CD4-positive, CD25-positive, alpha-beta regulatory T cell (primary cell): ENCODE results near the gene DNAH9. TPM values are rescaled to one million over a fixed set of nuclear protein-coding genes. Genes with fewer than 3 reads are reported as not detected.

Experiments
- ATAC-seq, 2 donors: fragments of 150-1000 bp; cut with Tn5 transposase; one replicate each; pipeline ENCODE4 v1.10.0; 2021; ENCODE audit warnings: low read depth in 2 of 2, moderate number of reproducible peaks in 2 of 2, moderate library complexity in 1 of 2
- DNase-seq, 3 donors: peaks; one replicate each; pipeline versions ENCODE4 v3.0.0 to v3.0.0-alpha.2; 2012 to 2022; ENCODE audit warnings: mixed read lengths in 1 of 3
- H3K27ac ChIP-seq: one replicate; pipeline ENCODE4 v1.7.0; 2013; ENCODE audit warnings: mild to moderate bottlenecking, low read length; ENCODE audit not compliant: insufficient read depth, poor library complexity, severe bottlenecking
- H3K27me3 ChIP-seq: one replicate; pipeline ENCODE4 v1.7.0; 2013; ENCODE audit warnings: low read length; ENCODE audit not compliant: control insufficient read depth, insufficient read depth
- H3K36me3 ChIP-seq: one replicate; pipeline ENCODE4 v1.7.0; 2013; ENCODE audit warnings: mild to moderate bottlenecking, low read length, moderate library complexity; ENCODE audit not compliant: control insufficient read depth, insufficient read depth
- H3K4me1 ChIP-seq: 2 replicates; pipeline ENCODE4 v1.7.0; 2013; ENCODE audit warnings: mild to moderate bottlenecking, low read length; ENCODE audit not compliant: insufficient read depth, control insufficient read depth, poor library complexity, severe bottlenecking
- H3K4me3 ChIP-seq: one replicate; pipeline ENCODE4 v1.7.0; 2013; ENCODE audit warnings: low read depth, mild to moderate bottlenecking, low read length, moderate library complexity
- H3K9me3 ChIP-seq, 2 experiments: 1 replicate in 1 of 2; 2 replicates in 1 of 2; pipeline ENCODE4 v1.7.0; 2013; ENCODE audit warnings: low read length in 2 of 2, mild to moderate bottlenecking in 1 of 2, moderate library complexity in 1 of 2; ENCODE audit not compliant: control insufficient read depth in 2 of 2
- H3K27ac Mint-ChIP-seq, 3 donors: one replicate each; pipeline ENCODE4 v1.8.0; 2020 to 2022; ENCODE audit warnings: mild to moderate bottlenecking in 3 of 3, mixed read lengths in 3 of 3, moderate library complexity in 2 of 3
- H3K27me3 Mint-ChIP-seq: one replicate; pipeline ENCODE4 v1.8.0; 2022; ENCODE audit warnings: mild to moderate bottlenecking, mixed read lengths
- H3K36me3 Mint-ChIP-seq: one replicate; pipeline ENCODE4 v1.8.0; 2020; ENCODE audit warnings: mixed read lengths
- H3K4me1 Mint-ChIP-seq, 4 donors: one replicate each; pipeline ENCODE4 v1.8.0; 2020 to 2022; ENCODE audit warnings: mixed read lengths in 4 of 4, mild to moderate bottlenecking in 1 of 4
- H3K4me3 Mint-ChIP-seq, 4 donors: one replicate each; pipeline ENCODE4 v1.8.0; 2020 to 2022; ENCODE audit warnings: mild to moderate bottlenecking in 4 of 4, mixed read lengths in 4 of 4, moderate library complexity in 3 of 4
- H3K9me3 Mint-ChIP-seq, 7 donors: one replicate each; pipeline ENCODE4 v1.8.0; 2020 to 2022; ENCODE audit warnings: mixed read lengths in 7 of 7, mild to moderate bottlenecking in 3 of 7, moderate library complexity in 2 of 7
- polyA plus RNA-seq, 4 donors: library from polyadenylated mRNA; unstranded; fragments of 300-500 nt; fragmentation: Illumina TruSeq; gene quantifications; one replicate each; pipeline ENCODE4 v1.2.3, GENCODE V29; 2021
- total RNA-seq: library from RNA; stranded (reverse); gene quantifications from one replicate; pipeline ENCODE4 v1.2.3, GENCODE V29; 2022

Gene DNAH9
- total and polyA plus RNA-seq, 5 donors from 2014 or later: not detected

GRCh38 chr17:11990363-11990983 lies 392.2 kb downstream of the DNAH9 start:
- Histone ChIP-seq H3K4me1 (peaks cover 6% of the 10 kb centered on the region), H3K27me3 (no peaks in the 10 kb centered on the region), H3K27ac (no peak overlapping the region), H3K4me3 (no peak overlapping the region), H3K36me3 (peaks cover 32% of the 10 kb centered on the region), H3K9me3 (no peaks in the 10 kb centered on the region)
- DNase-seq (no peak), ATAC-seq (no peak)
- H3K27ac Mint-ChIP-seq: peak overlapping the region in 1 of 3 donors; percentile 54
- H3K4me1 Mint-ChIP-seq: peaks cover 30 to 55% (median 39%) of the 10 kb centered on the region in 4 donors
- peaks cover 45% of the 10 kb centered on the region for H3K36me3 Mint-ChIP-seq
- no peaks in the 10 kb centered on the region for H3K9me3 Mint-ChIP-seq
- H3K27me3 Mint-ChIP-seq: no peaks in the 10 kb centered on the region
- peak overlapping the region in 1 of 4 donors; percentile 2 for H3K4me3 Mint-ChIP-seq

DNA sequence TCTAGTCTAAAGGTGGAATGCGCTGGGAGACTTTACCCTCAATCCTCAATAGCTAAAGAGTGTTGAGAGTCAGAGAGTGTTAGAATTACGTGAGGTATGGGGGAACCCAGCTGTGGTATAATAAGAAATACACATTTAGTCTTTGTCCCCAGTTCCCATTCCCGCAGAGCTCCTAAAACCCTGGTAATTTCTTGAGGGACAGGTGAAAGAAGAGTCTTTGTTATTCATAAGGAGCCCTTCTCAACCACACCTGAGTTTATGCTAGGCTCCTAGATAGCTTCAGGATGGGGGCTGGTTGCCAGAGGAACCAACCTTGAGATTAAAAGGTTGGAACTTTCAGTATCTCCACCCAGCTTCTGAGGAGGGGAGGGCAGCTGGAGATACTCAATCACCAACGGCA lies 393.2 kb downstream of the DNAH9 start:
- Mint-ChIP-seq H3K4me1 (peaks cover 30 to 59% (median 43%) of the 10 kb centered on the region in 4 donors), H3K27me3 (no peaks in the 10 kb centered on the region)

DNA sequence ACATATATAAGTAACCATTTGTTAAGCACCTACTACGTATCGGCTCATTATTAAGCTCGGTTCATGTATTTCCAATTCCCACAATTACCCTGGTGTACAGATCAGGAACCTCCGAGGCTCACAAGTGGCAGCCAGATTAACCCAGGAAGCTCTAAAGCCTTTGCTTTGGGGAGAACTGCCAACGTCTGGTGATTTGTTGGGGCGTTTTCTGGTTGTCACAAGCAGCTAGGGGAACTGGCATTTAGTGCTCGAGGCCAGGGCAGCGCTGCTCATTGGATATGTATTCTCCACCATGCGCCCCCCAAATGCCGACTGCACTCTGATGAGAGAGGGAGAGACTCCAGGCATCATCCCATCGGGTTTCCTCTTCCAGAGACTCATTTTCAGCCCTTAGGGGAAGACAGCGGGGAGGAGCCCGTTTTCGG lies 398.5 kb downstream of the DNAH9 start:
- Histone ChIP-seq H3K27me3 (no peaks in the 10 kb centered on the region), H3K9me3 (no peaks in the 10 kb centered on the region), H3K27ac (peak overlapping the region; percentile 92), H3K36me3 (peaks cover 4% of the 10 kb centered on the region), H3K4me3 (peak overlapping the region; percentile 90), H3K4me1 (peaks cover 8% of the 10 kb centered on the region)
- Mint-ChIP-seq H3K27ac (peak overlapping the region; percentile 85 to 96 (median 93)), H3K9me3 (no peaks in the 10 kb centered on the region), H3K36me3 (peaks cover 8% of the 10 kb centered on the region), H3K4me3 (peak overlapping the region; percentile 92 to 98 (median 94)), H3K27me3 (peaks cover 5% of the 10 kb centered on the region), H3K4me1 (peaks cover 10 to 40% (median 16%) of the 10 kb centered on the region in 4 donors)
- ATAC-seq: peak; percentile 0 to 5
- DNase-seq: peak in 1 of 3 donors; percentile 71

More for the DNA sequence above, 393.2 kb downstream of the DNAH9 start:
- H3K27ac ChIP-seq: no peak overlapping the region
- H3K4me3 Mint-ChIP-seq: no peak overlapping the region
- H3K4me1 ChIP-seq: peaks cover 8% of the 10 kb centered on the region
- no peaks in the 10 kb centered on the region for H3K9me3 ChIP-seq
- H3K36me3 Mint-ChIP-seq: peaks cover 42% of the 10 kb centered on the region
- no peak for DNase-seq
- H3K27me3 ChIP-seq: no peaks in the 10 kb centered on the region
- H3K27ac Mint-ChIP-seq: peak overlapping the region in 1 of 3 donors; percentile 54
- no peak for ATAC-seq
- H3K9me3 Mint-ChIP-seq: no peaks in the 10 kb centered on the region
- no peak overlapping the region for H3K4me3 ChIP-seq
- H3K36me3 ChIP-seq: peaks cover 24% of the 10 kb centered on the region

DNA sequence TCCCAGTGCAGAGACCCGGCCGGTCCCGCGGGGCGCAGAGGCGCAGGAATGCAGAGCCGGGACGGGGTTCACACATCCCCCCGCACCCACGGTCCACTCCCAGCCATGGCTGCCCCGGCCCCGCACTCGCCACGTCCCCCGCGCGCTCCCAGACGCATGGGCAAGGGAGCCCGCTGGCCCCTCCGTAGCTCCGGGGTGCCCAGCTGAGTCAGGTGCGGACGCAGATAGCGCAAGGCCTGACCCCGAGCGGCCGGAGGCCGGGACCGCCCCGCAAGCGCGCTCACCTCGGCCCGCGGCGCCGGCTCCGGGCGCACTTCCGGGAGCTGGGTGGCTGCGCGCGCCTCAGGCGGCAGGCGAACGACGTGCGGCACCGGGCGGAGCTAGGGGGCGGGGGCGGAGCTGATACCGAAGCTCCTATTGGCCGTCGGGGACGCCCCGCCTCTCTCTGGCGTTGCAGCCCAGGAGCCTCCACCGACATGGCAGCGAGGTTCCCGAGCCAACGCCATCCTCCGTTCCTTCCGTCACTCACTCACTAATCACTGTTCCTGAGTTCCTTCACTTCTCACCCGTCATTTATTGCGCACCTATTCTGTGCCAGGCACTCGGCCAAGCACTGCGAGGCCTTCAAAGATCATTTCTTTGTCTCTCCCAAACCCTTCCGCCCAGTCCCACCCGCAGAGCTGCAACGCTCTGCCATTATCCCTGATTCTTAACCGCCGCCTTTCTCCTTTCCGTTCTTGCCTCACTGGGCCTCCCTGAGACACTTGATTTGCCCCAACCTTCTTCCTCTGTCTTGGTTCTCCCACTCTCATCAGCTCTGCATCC lies 399.1 kb downstream of the DNAH9 start, which contains the start of gene ZNF18:
Gene ZNF18 (minus strand): TSS at position 329 of the 825 bp plus-strand sequence. CDS start 4,646 bp downstream, outside the sequence.
- H3K4me3 Mint-ChIP-seq: peak within 1 kb of the TSS; percentile 93 to 98 (median 94)
- Histone ChIP-seq H3K27ac (peak within 1 kb of the TSS; percentile 92), H3K9me3 (no peaks in the 10 kb centered on the region), H3K4me1 (peaks cover 8% of the 10 kb centered on the region), H3K4me3 (peak within 1 kb of the TSS; percentile 93), H3K27me3 (no peaks in the 10 kb centered on the region), H3K36me3 (peaks cover under 1% of the 10 kb centered on the region)
- peaks cover 8% of the 10 kb centered on the region for H3K36me3 Mint-ChIP-seq
- H3K4me1 Mint-ChIP-seq: peaks cover 10 to 38% (median 16%) of the 10 kb centered on the region in 4 donors
- no peaks in the 10 kb centered on the region for H3K9me3 Mint-ChIP-seq
- DNase-seq: peak; percentile 92 to 96 (median 94)
- H3K27ac Mint-ChIP-seq: peak within 1 kb of the TSS; percentile 96 to 98 (median 97)
- ATAC-seq: peak; percentile 99
- peaks cover 5% of the 10 kb centered on the region for H3K27me3 Mint-ChIP-seq

DNA sequence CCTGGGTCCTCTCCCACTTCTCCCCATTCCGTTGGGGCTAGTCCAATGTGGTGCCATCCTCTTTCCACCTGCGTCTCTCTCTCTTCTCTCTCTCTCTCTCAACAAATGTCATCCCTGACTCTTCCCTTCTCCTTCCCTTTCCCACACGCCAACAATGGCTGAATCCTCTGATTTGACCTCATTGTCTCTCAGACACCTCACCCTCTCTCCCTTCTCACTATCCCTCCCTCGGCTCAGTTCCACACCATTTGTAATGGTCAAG lies 399.6 kb downstream of the DNAH9 start:
- Mint-ChIP-seq H3K27me3 (peaks cover 5% of the 10 kb centered on the region), H3K9me3 (no peaks in the 10 kb centered on the region), H3K4me3 (peak overlapping the region; percentile 93 to 98 (median 94)), H3K27ac (peak overlapping the region; percentile 96 to 98 (median 97)), H3K36me3 (peaks cover 3% of the 10 kb centered on the region), H3K4me1 (peaks cover 8 to 36% (median 15%) of the 10 kb centered on the region in 4 donors)
- H3K27ac ChIP-seq: peak overlapping the region; percentile 92
- no peak for DNase-seq
- H3K27me3 ChIP-seq: no peaks in the 10 kb centered on the region
- ATAC-seq: no peak
- no peaks in the 10 kb centered on the region for H3K36me3 ChIP-seq
- H3K4me3 ChIP-seq: peak overlapping the region; percentile 93
- H3K4me1 ChIP-seq: peaks cover 8% of the 10 kb centered on the region
- H3K9me3 ChIP-seq: no peaks in the 10 kb centered on the region

DNA sequence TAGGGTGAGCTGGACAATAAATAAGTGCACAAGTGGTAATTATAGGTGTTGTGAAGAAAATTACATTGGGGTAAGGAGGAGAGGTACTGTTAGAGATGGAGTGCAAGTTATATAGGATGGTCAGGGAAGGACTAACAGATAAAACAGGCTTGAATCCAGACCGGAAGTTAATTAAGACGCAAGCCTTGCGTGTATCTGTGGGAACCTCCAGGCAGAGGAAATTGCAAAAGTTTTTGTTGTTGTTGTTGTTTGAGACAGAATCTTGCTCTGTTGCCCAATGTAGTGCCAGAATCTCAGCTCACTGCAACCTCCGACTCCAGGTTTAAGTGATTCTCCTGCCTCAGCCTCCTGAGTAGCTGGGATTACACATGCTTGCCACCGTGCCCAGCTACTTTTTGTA lies 401.4 kb downstream of the DNAH9 start:
- Mint-ChIP-seq H3K27me3 (peaks cover 5% of the 10 kb centered on the region), H3K4me1 (peaks cover 0 to 24% (median 9%) of the 10 kb centered on the region in 4 donors), H3K4me3 (peak overlapping the region in 1 of 4 donors; percentile 61), H3K27ac (no peak overlapping the region), H3K36me3 (no peaks in the 10 kb centered on the region), H3K9me3 (no peaks in the 10 kb centered on the region)
- no peaks in the 10 kb centered on the region for H3K27me3 ChIP-seq
- no peak overlapping the region for H3K27ac ChIP-seq
- H3K9me3 ChIP-seq: no peaks in the 10 kb centered on the region
- peaks cover 8% of the 10 kb centered on the region for H3K4me1 ChIP-seq
- DNase-seq: no peak
- H3K4me3 ChIP-seq: no peak overlapping the region
- no peak for ATAC-seq
- H3K36me3 ChIP-seq: no peaks in the 10 kb centered on the region

GRCh38 chr17:12007466-12007865 lies 409.2 kb downstream of the DNAH9 start:
- no peak overlapping the region for H3K4me3 Mint-ChIP-seq
- H3K27me3 Mint-ChIP-seq: peaks cover 14% of the 10 kb centered on the region
- no peak for DNase-seq

More at GRCh38 chr17:12007466-12007865, 409.2 kb downstream of the DNAH9 start:
- H3K9me3 ChIP-seq: no peaks in the 10 kb centered on the region
- Mint-ChIP-seq H3K4me1 (no peaks in the 10 kb centered on the region), H3K36me3 (no peaks in the 10 kb centered on the region), H3K9me3 (peaks cover 0 to 2% (median 0%) of the 10 kb centered on the region in 7 donors), H3K27ac (no peak overlapping the region)
- no peaks in the 10 kb centered on the region for H3K4me1 ChIP-seq
- no peak overlapping the region for H3K4me3 ChIP-seq
- no peak overlapping the region for H3K27ac ChIP-seq
- H3K36me3 ChIP-seq: no peaks in the 10 kb centered on the region
- H3K27me3 ChIP-seq: peaks cover 3% of the 10 kb centered on the region
- ATAC-seq: no peak
